PC-3 (cell line): ENCODE measurements around the gene YJEFN3. TPM values are rescaled to one million over a fixed set of nuclear protein-coding genes. Genes with fewer than 3 reads are reported as not detected.

ENCODE experiments used
- ATAC-seq: fragments of 200-7000 bp; cut with Tn5 transposase; 2 replicates; pipeline ENCODE4 v1.9.1; 2020; ENCODE audit warnings: mild to moderate bottlenecking, moderate library complexity
- BruUV-seq: library from RNA; stranded (reverse); fragments of 400-500 nt; replicated peaks from 2 replicates; lab custom pipeline; 2021; lab: Mats Ljungman, UMichigan
- CTCF ChIA-PET: fragments of 300-600 bp; sonication (Branson Sonifier 250); formaldehyde crosslinking; loops from one replicate; lab custom pipeline; 2022; ENCODE audit warnings: antibody characterized with exemption; lab: Charles Lee
- POLR2A ChIA-PET: fragments of 300-600 bp; sonication (Branson Sonifier 250); formaldehyde crosslinking; loops from one replicate; lab custom pipeline; 2022; ENCODE audit warnings: antibody characterized with exemption; ENCODE audit not compliant: unreplicated experiment; lab: Charles Lee
- DNase-seq: peaks from one replicate; pipeline ENCODE4 v3.0.0-alpha.2; 2015
- H2AFZ ChIP-seq: fragments of 300-600 bp; sonication (generic); 2 replicates; pipeline ENCODE4 v1.6.0; 2016; ENCODE audit warnings: antibody characterized with exemption, low read length
- H3F3A ChIP-seq: fragments of 300-600 bp; sonication (generic); one replicate; pipeline ENCODE4 v1.6.0; 2017; ENCODE audit warnings: antibody characterized with exemption, low read length, control low read depth, mild to moderate bottlenecking; ENCODE audit not compliant: unreplicated experiment
- H3K27ac ChIP-seq: fragments of 300-600 bp; sonication (generic); 2 replicates; pipeline ENCODE4 v1.5.1; 2016; ENCODE audit warnings: mild to moderate bottlenecking, low read length
- H3K27me3 ChIP-seq: fragments of 300-600 bp; sonication (generic); 2 replicates; pipeline ENCODE4 v1.6.1; 2016; ENCODE audit warnings: low read length, mixed read lengths
- H3K36me3 ChIP-seq: fragments of 300-600 bp; sonication (generic); 2 replicates; pipeline ENCODE4 v1.6.1; 2016; ENCODE audit warnings: low read depth, mixed run types, low read length, mixed read lengths
- H3K4me1 ChIP-seq: fragments of 300-600 bp; sonication (generic); 2 replicates; pipeline ENCODE4 v1.5.1; 2016; ENCODE audit warnings: low read length; ENCODE audit not compliant: insufficient read depth
- H3K4me2 ChIP-seq: fragments of 300-600 bp; sonication (generic); 2 replicates; pipeline ENCODE4 v1.6.0; 2016; ENCODE audit warnings: low read length
- H3K4me3 ChIP-seq: fragments of 300-600 bp; sonication (generic); 2 replicates; pipeline ENCODE4 v1.5.1; 2016; ENCODE audit warnings: mild to moderate bottlenecking, low read length, mixed read lengths
- H3K79me2 ChIP-seq: fragments of 300-600 bp; sonication (generic); 2 replicates; pipeline ENCODE4 v1.6.1; 2017; ENCODE audit warnings: low read length, mixed read lengths
- H3K9ac ChIP-seq: fragments of 300-600 bp; sonication (generic); 2 replicates; pipeline ENCODE4 v1.6.0; 2016; ENCODE audit warnings: mild to moderate bottlenecking, low read length
- H3K9me2 ChIP-seq: fragments of 300-600 bp; sonication (generic); replicated peaks from 2 replicates; pipeline ENCODE4 v1.6.1; 2016; ENCODE audit warnings: mixed run types, low read length, mixed read lengths
- H3K9me3 ChIP-seq: fragments of 300-600 bp; sonication (generic); 2 replicates; pipeline ENCODE4 v1.6.1; 2016; ENCODE audit warnings: low read length, mixed read lengths
- H4K20me1 ChIP-seq: fragments of 300-600 bp; sonication (generic); 2 replicates; pipeline ENCODE4 v1.6.1; 2016; ENCODE audit warnings: low read length, mixed read lengths
- CTCF ChIP-seq: fragments of 300-600 bp; sonication (generic); conservative IDR thresholded peaks from 2 replicates; pipeline ENCODE4 v1.5.1; 2017; ENCODE audit warnings: antibody characterized with exemption, low read depth, mild to moderate bottlenecking, low read length
- EZH2 ChIP-seq: fragments of 300-600 bp; sonication (generic); IDR thresholded peaks from one replicate; pipeline ENCODE4 v1.6.1; 2017; ENCODE audit warnings: antibody characterized with exemption, mild to moderate bottlenecking, low read length; ENCODE audit not compliant: unreplicated experiment
- EZH2phosphoT487 ChIP-seq: fragments of 300-600 bp; sonication (generic); IDR thresholded peaks from 2 replicates; pipeline ENCODE4 v1.6.1; 2018; ENCODE audit warnings: mild to moderate bottlenecking, antibody characterized with exemption, low read length, borderline replicate concordance
- intact Hi-C: fragments of 100-400 bp; cut with micrococcal nuclease; formaldehyde crosslinking; loops from 2 replicates; pipeline ENCODE4 v1.9.0; 2023
- total RNA-seq: library from RNA; depleted of rRNA; stranded (reverse); fragments of >200 nt; gene quantifications from 2 replicates; pipeline ENCODE4 v1.2.3, GENCODE V29; 2014

YJEFN3 gene
- total RNA-seq, 1 experiment from 2014 or later = 8.1 TPM

GRCh38 chr19:19550972-19551852 is 22.5 kb downstream of the YJEFN3 start:
- no peak for ATAC-seq
- no TSS peak for BruUV-seq
- no peak overlapping the region for H3K4me3 ChIP-seq

GRCh38 chr19:19551853-19552192 is 23.1 kb downstream of the YJEFN3 start:
- BruUV-seq = no TSS peak
- POLR2A ChIA-PET = no interaction called here

More at GRCh38 chr19:19550972-19551852, 22.5 kb downstream of the YJEFN3 start:
- Histone ChIP-seq H3K36me3 (no peaks in the 10 kb centered on the region), H3K4me2 (no peak overlapping the region), H2AFZ (no peak overlapping the region), H3K9me2 (no peaks in the 10 kb centered on the region), H3F3A (no peaks in the 10 kb centered on the region), H3K79me2 (no peaks in the 10 kb centered on the region), H3K27me3 (no peaks in the 10 kb centered on the region), H4K20me1 (no peaks in the 10 kb centered on the region), H3K9me3 (no peaks in the 10 kb centered on the region), H3K27ac (no peak overlapping the region), H3K4me1 (no peaks in the 10 kb centered on the region), H3K9ac (no peak overlapping the region)
- ChIA-PET POLR2A (no interaction called here), CTCF (no interaction called here)
- DNase-seq = no peak
- TF ChIP-seq EZH2 (no peak), CTCF (no peak), EZH2phosphoT487 (no peak)
- intact Hi-C loops = loop anchor here (5.0 kb wide), 1 partner anchor 91 kb away; the partner anchor contains the start of gene GMIP

More at GRCh38 chr19:19551853-19552192, 23.1 kb downstream of the YJEFN3 start:
- intact Hi-C loops = loop anchor here (5.0 kb wide), 1 partner anchor 90 kb away; the partner anchor contains the start of gene GMIP
- Histone ChIP-seq H4K20me1 (no peaks in the 10 kb centered on the region), H2AFZ (no peak overlapping the region), H3K9ac (no peak overlapping the region), H3K36me3 (no peaks in the 10 kb centered on the region), H3F3A (no peaks in the 10 kb centered on the region), H3K4me3 (no peak overlapping the region), H3K4me2 (no peak overlapping the region), H3K9me3 (no peaks in the 10 kb centered on the region), H3K27me3 (no peaks in the 10 kb centered on the region), H3K27ac (no peak overlapping the region), H3K79me2 (no peaks in the 10 kb centered on the region), H3K9me2 (no peaks in the 10 kb centered on the region), H3K4me1 (no peaks in the 10 kb centered on the region)
- TF ChIP-seq EZH2 (no peak), EZH2phosphoT487 (no peak), CTCF (no peak)
- CTCF ChIA-PET = no interaction called here
- no peak for ATAC-seq
- DNase-seq = no peak
